SK-N-DZ (cell line): Measurements from ENCODE around the gene SPACA9.
A peak's percentile ranks its signal among the peaks of the same experiment; 100 is the strongest.

Experiments used
- DNase-seq: peaks from one replicate; pipeline ENCODE4 v3.0.0-alpha.2; 2015; ENCODE audit warnings: low spot score

SPACA9 gene

DNA sequence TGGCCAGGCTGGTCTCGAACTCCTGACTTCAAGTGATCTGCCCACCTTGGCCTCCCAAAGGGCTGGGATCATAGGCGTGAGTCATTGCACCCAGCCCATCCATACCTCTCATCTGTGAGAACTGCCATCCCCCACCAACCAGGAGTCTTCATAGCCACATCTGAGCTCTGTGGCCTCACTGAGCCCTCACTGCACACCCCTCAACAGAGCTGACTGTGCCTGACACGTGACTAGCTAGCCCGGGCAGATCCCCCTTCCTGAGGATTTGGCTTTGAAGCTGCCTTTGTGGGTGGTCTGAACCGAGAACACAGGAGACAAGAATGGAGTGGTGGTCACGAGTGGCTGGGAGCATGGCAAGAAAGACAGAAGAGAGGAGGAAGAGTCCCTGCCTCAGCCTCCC is 16.2 kb upstream of the SPACA9 start:
- DNase-seq, result no peak

DNA sequence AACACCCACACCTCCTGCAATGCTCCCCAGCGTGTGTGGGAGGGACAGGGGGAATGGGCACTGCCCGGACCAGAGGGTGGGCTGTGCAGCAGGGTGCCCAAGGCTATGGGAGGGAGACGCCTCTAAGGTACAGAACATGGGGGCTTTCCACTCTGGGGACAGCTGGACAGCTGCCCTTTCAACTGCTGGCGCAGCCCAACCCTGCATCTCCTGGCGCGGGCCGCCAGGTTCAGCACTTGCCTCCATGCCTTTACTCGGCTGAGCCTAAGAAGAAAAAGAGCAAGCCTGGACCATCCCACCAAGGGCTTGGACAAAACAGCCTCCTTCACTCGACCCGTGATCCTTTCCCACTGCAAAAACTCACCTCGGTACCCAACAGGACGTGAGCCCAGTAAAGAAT is 15.6 kb upstream of the SPACA9 start:
- no peak for DNase-seq

DNA sequence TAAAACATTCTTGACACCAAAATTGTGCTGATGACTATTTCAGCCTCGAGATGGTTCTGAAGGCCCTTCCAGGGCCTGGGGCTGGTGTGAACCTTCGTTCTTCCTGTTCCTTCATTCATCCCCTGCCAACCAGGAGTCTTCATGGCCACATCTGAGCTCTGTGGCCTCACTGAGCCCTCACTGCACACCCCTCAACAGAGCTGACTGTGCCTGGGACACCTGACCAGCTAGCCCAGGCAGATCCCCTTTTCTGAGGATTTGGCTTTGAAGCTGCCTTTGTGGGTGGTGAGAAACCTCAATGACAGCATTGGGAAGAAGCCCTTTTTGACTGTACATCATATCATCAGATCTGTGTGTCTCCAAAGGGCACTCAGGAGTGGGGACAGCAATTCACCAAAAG is 14.4 kb upstream of the SPACA9 start:
- no peak for DNase-seq

DNA sequence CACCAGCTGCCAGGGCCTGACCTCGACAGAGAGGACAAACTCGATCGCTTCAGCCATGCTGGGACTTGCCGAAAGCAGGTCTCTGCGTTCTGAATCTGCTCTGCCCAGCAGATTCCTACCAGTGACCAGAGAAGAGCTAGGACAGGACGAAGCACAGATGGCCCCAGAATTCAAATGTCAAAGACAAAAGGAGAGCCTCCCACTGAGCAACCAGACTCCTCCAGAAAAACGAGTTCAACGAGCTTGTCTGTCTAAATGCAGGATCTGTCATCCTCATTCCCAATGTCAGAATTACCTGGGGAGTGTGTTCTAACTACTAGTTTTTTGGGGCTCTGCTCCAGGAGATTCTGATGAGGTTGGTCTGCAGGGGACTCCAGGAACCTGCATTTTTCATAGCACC is 14.0 kb upstream of the SPACA9 start:
- DNase-seq, result no peak

DNA sequence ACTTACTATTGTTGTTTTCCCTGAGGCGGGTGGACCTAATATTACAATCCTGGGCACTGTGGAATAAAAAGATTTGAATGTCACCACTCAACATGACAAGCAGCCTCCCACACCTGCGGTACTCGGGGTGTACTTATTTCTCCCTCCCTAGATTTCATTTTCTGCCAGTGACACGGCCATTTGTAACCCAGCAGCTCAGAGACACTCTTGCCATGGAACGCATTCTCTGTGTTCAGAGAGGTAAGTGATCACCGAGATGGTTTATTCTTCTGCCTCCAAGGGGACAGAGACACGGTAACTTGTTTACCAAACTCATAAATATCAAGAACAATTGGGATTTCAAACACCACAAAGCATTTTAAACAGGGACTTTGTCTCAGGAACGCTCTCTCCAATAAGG is 11.8 kb upstream of the SPACA9 start:
- DNase-seq, result no peak

DNA sequence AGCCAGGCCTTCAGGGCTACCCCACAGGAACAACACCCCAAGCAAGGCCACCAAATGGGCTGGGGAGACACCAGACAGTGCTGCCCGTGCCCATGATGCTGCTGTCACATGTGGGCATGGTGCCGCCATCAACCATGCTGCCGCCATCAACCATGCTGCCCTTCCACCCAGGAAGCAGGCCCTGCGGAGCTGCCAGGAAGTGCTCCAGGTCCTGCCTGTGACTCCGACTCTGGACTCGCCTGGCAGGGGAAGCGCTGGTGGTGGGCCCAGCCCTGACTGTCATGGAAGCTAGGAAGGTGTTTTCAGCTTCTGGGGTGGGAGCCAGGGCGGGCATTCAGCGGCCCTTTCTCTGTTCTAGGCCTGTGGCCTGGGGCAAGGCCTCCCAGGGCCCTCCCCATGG is 9.4 kb upstream of the SPACA9 start:
- no peak for DNase-seq

- DNase-seq, result no peak
These were observed 5.3 kb upstream of the SPACA9 start for GRCh38 chr9:132873403-132873802.

GRCh38 chr9:132875159-132875558 is 3.5 kb upstream of the SPACA9 start:
- DNase-seq, result no peak

- no peak for DNase-seq
These were observed 1.8 kb upstream of the SPACA9 start for GRCh38 chr9:132876849-132877248.

- DNase-seq, result no peak
These were observed 1.3 kb upstream of the SPACA9 start for GRCh38 chr9:132877458-132877823.

- DNase-seq, result peak; percentile 62
These were observed 639 bp upstream of the SPACA9 start, which contains the start of gene AK8 for GRCh38 chr9:132877824-132878694. Gene AK8 (minus strand): TSS chr9:132878284. CDS start chr9:132878255, 29 bp downstream.

- DNase-seq, result no peak
These were observed 992 bp downstream of the SPACA9 start for GRCh38 chr9:132879457-132880323.

DNA sequence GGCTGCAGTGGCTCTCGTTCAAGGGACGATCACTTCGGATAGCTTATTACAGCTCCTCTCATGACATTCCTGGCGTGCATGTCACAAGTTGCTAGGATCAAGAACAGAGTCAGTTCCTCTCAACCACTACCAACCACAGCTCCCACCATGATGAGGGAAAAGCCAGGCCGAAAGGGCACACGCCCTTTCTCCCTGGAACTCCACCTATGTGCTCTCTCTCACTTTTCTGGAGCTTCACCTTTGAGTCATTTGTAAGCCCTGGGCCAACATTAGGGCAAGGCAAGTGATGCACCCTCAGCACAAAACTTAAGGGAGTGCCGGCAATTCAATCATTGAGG is 1.6 kb downstream of the SPACA9 start:
- no peak for DNase-seq

DNA sequence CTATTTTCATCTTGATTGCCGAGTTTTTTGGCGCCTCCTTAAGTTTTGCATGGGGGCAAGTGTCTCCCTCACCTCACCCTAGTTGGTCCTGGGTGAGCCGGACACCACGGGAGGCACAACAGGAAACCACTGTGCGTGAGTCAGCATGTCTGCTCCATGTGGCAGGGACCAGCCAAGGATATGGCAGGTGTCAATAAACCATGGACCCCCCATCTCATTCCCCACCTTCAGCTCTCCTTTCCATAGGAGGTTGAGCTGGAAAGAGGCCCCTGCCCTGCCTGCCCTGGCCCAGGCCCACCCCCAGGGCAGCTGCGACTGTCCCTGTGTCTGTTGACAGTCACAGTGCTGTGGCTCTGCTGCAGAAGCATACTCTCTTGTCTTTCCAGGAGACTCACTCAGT is 3.1 kb downstream of the SPACA9 start:
- DNase-seq, result no peak

DNA sequence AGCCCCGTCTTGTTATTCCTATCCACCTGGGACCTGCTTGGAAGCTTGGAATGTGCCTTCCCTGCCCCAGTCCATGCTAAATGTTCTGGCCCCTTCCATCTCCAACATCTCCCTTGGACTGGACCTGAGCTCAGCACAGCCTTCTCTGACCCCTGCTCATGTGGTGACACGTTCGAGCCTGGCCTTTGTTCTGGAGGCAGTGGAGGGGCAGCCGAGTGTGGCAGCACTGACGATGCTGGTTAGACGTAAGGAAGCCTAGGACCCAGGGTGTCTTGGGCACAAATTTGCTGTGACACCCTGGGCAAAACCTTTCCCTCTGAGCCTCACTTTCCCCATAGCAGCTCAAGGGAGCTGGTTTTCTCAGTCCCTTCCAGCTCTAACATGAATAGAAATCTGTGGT is 3.9 kb downstream of the SPACA9 start:
- DNase-seq, result no peak

GRCh38 chr9:132883349-132884294 is 4.9 kb downstream of the SPACA9 start:
- no peak for DNase-seq

- DNase-seq, result no peak
These were observed 7.1 kb downstream of the SPACA9 start for GRCh38 chr9:132885720-132886333.

- no peak for DNase-seq
These were observed 7.6 kb downstream of the SPACA9 start for GRCh38 chr9:132886334-132886725.

DNA sequence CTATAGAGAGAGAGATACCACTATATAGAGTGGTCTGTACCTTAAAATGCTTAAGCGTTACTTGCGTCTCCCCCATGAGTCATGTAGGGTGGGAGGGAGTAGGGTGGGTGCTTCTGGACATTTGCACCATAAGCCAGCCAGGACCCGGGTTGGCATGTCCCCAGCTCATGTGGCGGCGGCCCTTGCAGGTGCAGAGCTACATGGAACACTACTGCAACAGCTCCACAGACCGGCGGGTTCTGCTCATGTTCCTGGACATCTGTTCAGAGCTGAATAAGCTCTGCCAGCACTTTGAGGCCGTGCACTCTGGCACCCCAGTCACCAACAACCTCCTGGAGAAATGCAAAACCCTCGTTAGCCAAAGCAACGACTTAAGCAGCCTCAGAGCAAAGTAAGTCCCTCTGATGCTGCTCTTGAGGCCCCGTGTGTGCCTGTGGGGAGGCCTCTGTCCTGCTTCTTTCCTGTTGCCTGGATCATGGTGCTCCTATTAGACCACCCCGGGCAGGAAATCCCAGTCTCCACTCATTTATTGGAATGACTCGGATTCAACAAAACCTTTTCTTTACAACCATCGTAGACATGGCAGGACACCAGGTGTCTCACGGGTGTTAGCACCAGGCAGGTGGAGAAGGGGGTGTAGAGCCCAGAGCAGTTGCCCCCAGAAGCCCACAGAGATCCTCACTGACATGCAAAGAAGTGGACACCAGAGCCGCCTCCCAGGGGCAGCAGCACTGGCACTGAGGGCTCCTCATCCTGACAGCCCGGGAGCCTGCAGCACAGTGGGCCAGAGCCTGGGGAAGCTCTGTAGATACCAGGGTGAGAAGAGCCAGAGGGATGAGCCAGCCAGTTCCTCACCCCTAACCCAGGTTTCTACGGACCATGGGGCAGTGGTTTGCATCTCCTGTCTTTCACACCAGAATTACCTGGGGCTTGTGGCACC is 8.8 kb downstream of the SPACA9 start:
- DNase-seq, result no peak

GRCh38 chr9:132888151-132888550 is 9.5 kb downstream of the SPACA9 start:
- no peak for DNase-seq
